BJ (cell line): ENCODE results near the gene NBPF15. TPM values are rescaled to one million over a fixed set of nuclear protein-coding genes. Genes with fewer than 3 reads are reported as not detected.
"Not testable (repeated sequence)": the region's sequence is repeated elsewhere in the genome, so short reads cannot be mapped to it uniquely, and the experiment has no call there.

Experiments used
- CTCF ChIA-PET: fragments of 350-600 bp; formaldehyde crosslinking; extraction: SDS; loops from one replicate; lab custom pipeline; 2021; ENCODE audit warnings: antibody characterized with exemption, inconsistent platforms; lab: Yijun Ruan, JAX
- POLR2A ChIA-PET: fragments of 300-600 bp; sonication (Branson Sonifier 250); formaldehyde crosslinking; extraction: SDS; loops from one replicate; lab custom pipeline; 2021; ENCODE audit warnings: antibody characterized with exemption; lab: Charles Lee
- DNase-seq: peaks from one replicate; pipeline ENCODE4 v3.0.0-alpha.2; 2011; ENCODE audit warnings: low read depth
- H3K27me3 ChIP-seq: 2 replicates; pipeline ENCODE4 v1.6.0; 2011; ENCODE audit warnings: low read length; ENCODE audit not compliant: control insufficient read depth, insufficient read depth
- H3K36me3 ChIP-seq: 2 replicates; pipeline ENCODE4 v1.5.1; 2011; ENCODE audit warnings: low read length; ENCODE audit not compliant: control insufficient read depth, insufficient read depth
- H3K4me3 ChIP-seq: 2 replicates; pipeline ENCODE4 v1.5.1; 2011; ENCODE audit warnings: low read depth, mild to moderate bottlenecking, control low read depth, low read length
- CTCF ChIP-seq: IDR thresholded peaks from 2 replicates; pipeline ENCODE4 v1.5.1; 2011; ENCODE audit warnings: low read depth, mild to moderate bottlenecking, control low read depth, inconsistent platforms, low read length, moderate library complexity; ENCODE audit not compliant: insufficient read depth
- polyA plus RNA-seq: library from polyadenylated mRNA; depleted of rRNA; stranded (reverse); fragments of >200 nt; gene quantifications from 2 replicates; pipeline ENCODE4 v1.2.3, GENCODE V29; 2011; rRNA removed
- small RNA-seq: library from RNA; depleted of rRNA; stranded (forward); fragments of <200 nt; gene quantifications from one replicate; pipeline ENCODE3, GENCODE V24; 2012; ENCODE audit warnings: low replicate concordance, low read depth; ENCODE audit not compliant: insufficient read length

The NBPF15 gene
- polyA plus RNA-seq, 1 experiment: 55.7 TPM

GRCh38 chr1:144439737-144440136, 21.7 kb downstream of the NBPF15 start:
- H3K4me3 ChIP-seq, CTCF ChIA-PET, H3K27me3 ChIP-seq, H3K36me3 ChIP-seq, DNase-seq, POLR2A ChIA-PET: not testable (repeated sequence)
- TF ChIP-seq CTCF: peak; percentile 18; the same call in 1 of the 2 replicates

GRCh38 chr1:144418891-144419694, 42.4 kb downstream of the NBPF15 start:
- H3K27me3 ChIP-seq, DNase-seq, POLR2A ChIA-PET, CTCF ChIA-PET, H3K36me3 ChIP-seq: not testable (repeated sequence)
- H3K4me3 ChIP-seq: peak overlapping the region; percentile 45

- DNase-seq, H3K27me3 ChIP-seq, H3K36me3 ChIP-seq, CTCF ChIA-PET, POLR2A ChIA-PET: not testable (repeated sequence)
- H3K4me3 ChIP-seq: peak overlapping the region; percentile 46
Measured at GRCh38 chr1:144413404-144414118, 47.9 kb downstream of the NBPF15 start.

GRCh38 chr1:144412491-144413403, 48.7 kb downstream of the NBPF15 start:
- POLR2A ChIA-PET, H3K36me3 ChIP-seq, CTCF ChIA-PET, H3K27me3 ChIP-seq: not testable (repeated sequence)
- DNase-seq: peak; percentile 80
- peak overlapping the region; percentile 46 for H3K4me3 ChIP-seq

GRCh38 chr1:144412068-144412471, 49.4 kb downstream of the NBPF15 start:
- H3K27me3 ChIP-seq, POLR2A ChIA-PET, CTCF ChIA-PET, H3K36me3 ChIP-seq: not testable (repeated sequence)
- peak overlapping the region; percentile 46 for H3K4me3 ChIP-seq
- DNase-seq: peak; percentile 31

GRCh38 chr1:144402807-144403206, 58.7 kb downstream of the NBPF15 start:
- POLR2A ChIA-PET, H3K36me3 ChIP-seq, H3K27me3 ChIP-seq, DNase-seq, CTCF ChIA-PET, H3K4me3 ChIP-seq: not testable (repeated sequence)

GRCh38 chr1:144371651-144372050, 89.8 kb downstream of the NBPF15 start:
- H3K36me3 ChIP-seq, CTCF ChIA-PET, H3K27me3 ChIP-seq, POLR2A ChIA-PET, DNase-seq, H3K4me3 ChIP-seq: not testable (repeated sequence)

Small RNA genes within 50 kb of the gene (small RNA-seq; reads per million reads assigned to genes)
- gene AC246785.4 (not detected), gene RNVU1-15 (20.0 reads per million, percentile 83 among the genes with 10 or more reads in this experiment)

Other genes with a start within 250 kb of the NBPF15 start
- gene PPIAL4E, start 88.0 kb downstream of the NBPF15 start, polyA plus RNA-seq: not detected in 2 replicates
- not detected in 2 replicates for gene PPIAL4F, start 131.2 kb upstream of the NBPF15 start, polyA plus RNA-seq